ENCODE measurements around the gene CLEC10A.
"Not testable (repeated sequence)": the region's sequence is repeated elsewhere in the genome, so short reads cannot be mapped to it uniquely, and the experiment has no call there.

The CLEC10A gene

GRCh38 chr17:7108560-7108925 lies 28.5 kb upstream of the CLEC10A start:
- no peak for DNase-seq (ENCODE audit: low spot score)

- no peak for DNase-seq (ENCODE audit: low spot score)
These were observed 27.9 kb upstream of the CLEC10A start for GRCh38 chr17:7107795-7108559.

- DNase-seq (ENCODE audit: low spot score), result no peak
These were observed 27.1 kb upstream of the CLEC10A start for GRCh38 chr17:7107012-7107754.

- DNase-seq (ENCODE audit: low spot score), result no peak
These were observed 22.4 kb upstream of the CLEC10A start for GRCh38 chr17:7102421-7102820.

GRCh38 chr17:7101531-7101930 lies 21.5 kb upstream of the CLEC10A start:
- DNase-seq (ENCODE audit: low spot score), result no peak

- DNase-seq (ENCODE audit: low spot score), result not testable (repeated sequence)
These were observed 20.8 kb upstream of the CLEC10A start for GRCh38 chr17:7100641-7101379.

- no peak for DNase-seq (ENCODE audit: low spot score)
These were observed 18.9 kb upstream of the CLEC10A start for GRCh38 chr17:7098802-7099459.

GRCh38 chr17:7097940-7098339 lies 17.9 kb upstream of the CLEC10A start:
- no peak for DNase-seq (ENCODE audit: low spot score)

- no peak for DNase-seq (ENCODE audit: low spot score)
These were observed 15.6 kb upstream of the CLEC10A start for GRCh38 chr17:7095625-7096024.

- no peak for DNase-seq (ENCODE audit: low spot score)
These were observed 14.6 kb upstream of the CLEC10A start for GRCh38 chr17:7094652-7095019.

- not testable (repeated sequence) for DNase-seq (ENCODE audit: low spot score)
These were observed 11.4 kb upstream of the CLEC10A start for GRCh38 chr17:7091311-7092005.

GRCh38 chr17:7089570-7089969 lies 9.5 kb upstream of the CLEC10A start:
- DNase-seq (ENCODE audit: low spot score), result not testable (repeated sequence)

GRCh38 chr17:7088442-7088841 lies 8.4 kb upstream of the CLEC10A start:
- not testable (repeated sequence) for DNase-seq (ENCODE audit: low spot score)

GRCh38 chr17:7084088-7084487 lies 4.0 kb upstream of the CLEC10A start:
- DNase-seq (ENCODE audit: low spot score), result no peak

- no peak for DNase-seq (ENCODE audit: low spot score)
These were observed 3.5 kb upstream of the CLEC10A start for GRCh38 chr17:7083592-7083991.

- no peak for DNase-seq (ENCODE audit: low spot score)
These were observed 1.5 kb upstream of the CLEC10A start for GRCh38 chr17:7081341-7082062.

- DNase-seq (ENCODE audit: low spot score), result no peak
These were observed 498 bp upstream of the CLEC10A start for GRCh38 chr17:7080456-7081041.

- DNase-seq (ENCODE audit: low spot score), result no peak
These were observed 1.3 kb downstream of the CLEC10A start for GRCh38 chr17:7078711-7079110.

GRCh38 chr17:7077911-7078546 lies 2.0 kb downstream of the CLEC10A start:
- DNase-seq (ENCODE audit: low spot score), result no peak

GRCh38 chr17:7074931-7075330 lies 5.1 kb downstream of the CLEC10A start:
- DNase-seq (ENCODE audit: low spot score), result no peak

Measured in hematopoietic multipotent progenitor cell treated with erythropoietin and hydrocortisone succinate and interleukin-3 and kit ligand, for 15 days (in vitro differentiated cells).